Type B pancreatic cell (in vitro differentiated cells): Measurements from ENCODE around the gene FCN2. TPM values are rescaled to one million over a fixed set of nuclear protein-coding genes. Genes with fewer than 3 reads are reported as not detected.
A peak's percentile ranks its signal among the peaks of the same experiment; 100 is the strongest.

Experiments
- DNase-seq: peaks from one replicate; pipeline ENCODE4 v3.0.0; 2021; ENCODE audit warnings: mixed read lengths; ENCODE audit not compliant: unreplicated experiment; ENCODE audit errors: extremely low spot score
- H3K27ac Mint-ChIP-seq: 2 replicates; pipeline ENCODE4 v1.8.0; 2021; ENCODE audit warnings: mild to moderate bottlenecking, mixed read lengths
- H3K27me3 Mint-ChIP-seq: 2 replicates; pipeline ENCODE4 v1.8.0; 2021; ENCODE audit warnings: mixed read lengths
- H3K36me3 Mint-ChIP-seq: 2 replicates; pipeline ENCODE4 v1.8.0; 2021; ENCODE audit warnings: mixed read lengths
- H3K4me1 Mint-ChIP-seq: one replicate; pipeline ENCODE4 v1.8.0; 2021; ENCODE audit warnings: mixed read lengths; ENCODE audit not compliant: unreplicated experiment
- H3K4me3 Mint-ChIP-seq: 2 replicates; pipeline ENCODE4 v1.8.0; 2021; ENCODE audit warnings: mild to moderate bottlenecking, mixed read lengths
- H3K9me3 Mint-ChIP-seq: 2 replicates; pipeline ENCODE4 v1.8.0; 2021; ENCODE audit warnings: mixed read lengths
- total RNA-seq: library from RNA; stranded (reverse); gene quantifications from 2 replicates; pipeline ENCODE4 v1.2.1, GENCODE V29; 2021; ENCODE audit warnings: low replicate concordance
- TF ChIP-seq, protein P1 (sequence below): fragments of 200-600 bp; sonication (generic); conservative IDR thresholded peaks from 2 replicates; pipeline ENCODE4 v1.5.0; 2021; ENCODE audit warnings: antibody characterized with exemption, mild to moderate bottlenecking

FCN2 gene
- total RNA-seq, 1 donor from 2014 or later: not detected

DNA sequence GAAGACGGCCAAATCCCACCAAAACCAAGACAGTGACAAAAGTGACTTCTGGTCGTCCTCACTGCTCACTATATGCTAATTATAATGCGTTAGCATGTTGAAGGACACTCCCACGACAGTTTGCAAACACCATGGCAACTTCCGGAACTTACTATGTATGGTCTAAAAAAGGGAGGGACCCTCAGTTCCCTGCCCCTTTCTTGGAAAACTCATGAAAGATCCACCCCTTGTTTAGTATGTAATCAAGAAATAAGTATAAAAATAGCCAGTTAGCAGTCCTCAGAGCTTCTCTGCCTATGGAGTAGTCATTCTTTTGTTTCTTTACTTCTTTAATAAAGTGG, 9.5 kb downstream of the FCN2 start:
- H3K9me3 Mint-ChIP-seq: no peaks in the 10 kb centered on the region
- H3K4me1 Mint-ChIP-seq: peaks cover 6% of the 10 kb centered on the region
- H3K27me3 Mint-ChIP-seq: peaks cover 8% of the 10 kb centered on the region
- TF ChIP-seq, protein P1, sequence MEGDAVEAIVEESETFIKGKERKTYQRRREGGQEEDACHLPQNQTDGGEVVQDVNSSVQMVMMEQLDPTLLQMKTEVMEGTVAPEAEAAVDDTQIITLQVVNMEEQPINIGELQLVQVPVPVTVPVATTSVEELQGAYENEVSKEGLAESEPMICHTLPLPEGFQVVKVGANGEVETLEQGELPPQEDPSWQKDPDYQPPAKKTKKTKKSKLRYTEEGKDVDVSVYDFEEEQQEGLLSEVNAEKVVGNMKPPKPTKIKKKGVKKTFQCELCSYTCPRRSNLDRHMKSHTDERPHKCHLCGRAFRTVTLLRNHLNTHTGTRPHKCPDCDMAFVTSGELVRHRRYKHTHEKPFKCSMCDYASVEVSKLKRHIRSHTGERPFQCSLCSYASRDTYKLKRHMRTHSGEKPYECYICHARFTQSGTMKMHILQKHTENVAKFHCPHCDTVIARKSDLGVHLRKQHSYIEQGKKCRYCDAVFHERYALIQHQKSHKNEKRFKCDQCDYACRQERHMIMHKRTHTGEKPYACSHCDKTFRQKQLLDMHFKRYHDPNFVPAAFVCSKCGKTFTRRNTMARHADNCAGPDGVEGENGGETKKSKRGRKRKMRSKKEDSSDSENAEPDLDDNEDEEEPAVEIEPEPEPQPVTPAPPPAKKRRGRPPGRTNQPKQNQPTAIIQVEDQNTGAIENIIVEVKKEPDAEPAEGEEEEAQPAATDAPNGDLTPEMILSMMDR: no peak
- H3K36me3 Mint-ChIP-seq: no peaks in the 10 kb centered on the region
- DNase-seq: no peak
- no peak overlapping the region for H3K27ac Mint-ChIP-seq
- no peak overlapping the region for H3K4me3 Mint-ChIP-seq

DNA sequence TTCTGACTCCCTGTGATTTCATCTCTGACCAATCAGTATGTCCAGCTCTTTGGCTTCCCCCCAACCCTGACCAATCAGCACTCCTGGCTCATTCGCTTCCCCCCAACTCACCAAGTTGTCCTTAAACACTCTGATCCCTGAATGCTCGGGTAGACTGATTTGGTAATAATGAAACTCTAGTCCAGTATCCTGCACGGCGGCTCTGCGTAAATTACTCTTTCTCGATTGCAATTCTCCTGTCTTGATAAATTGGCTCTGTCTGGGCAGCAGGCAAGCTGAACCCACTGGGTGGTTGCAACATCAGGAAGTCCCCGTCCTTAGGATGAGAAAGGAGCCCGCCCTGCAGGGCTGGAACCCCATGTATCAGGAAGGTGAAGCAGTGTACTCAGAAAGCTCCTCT, 10.4 kb downstream of the FCN2 start:
- no peaks in the 10 kb centered on the region for H3K36me3 Mint-ChIP-seq
- no peaks in the 10 kb centered on the region for H3K9me3 Mint-ChIP-seq
- no peak overlapping the region for H3K27ac Mint-ChIP-seq
- no peak overlapping the region for H3K4me3 Mint-ChIP-seq
- peaks cover 6% of the 10 kb centered on the region for H3K4me1 Mint-ChIP-seq
- TF ChIP-seq, protein P1: no peak
- peak; percentile 57 for DNase-seq
- H3K27me3 Mint-ChIP-seq: peaks cover 8% of the 10 kb centered on the region

DNA sequence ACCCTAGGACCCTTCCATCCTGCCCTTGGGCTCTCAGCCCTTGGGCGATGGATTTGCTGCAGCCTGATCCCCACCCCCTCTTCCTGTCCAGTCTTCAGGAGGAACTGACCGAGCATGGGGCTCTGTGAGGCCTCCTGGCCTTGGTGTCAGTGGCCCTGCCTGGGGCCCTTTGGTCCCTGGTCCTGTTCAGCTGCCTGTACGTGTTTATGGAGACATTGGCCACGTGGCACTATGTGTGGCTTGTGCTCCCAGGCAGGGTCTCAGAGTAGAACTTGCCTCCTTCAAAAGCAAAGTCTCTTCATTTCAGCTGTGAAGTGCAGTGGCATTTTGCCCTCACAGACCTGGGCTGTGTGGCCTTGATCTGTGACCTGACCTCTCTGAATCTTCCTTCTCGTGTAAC, 11.1 kb downstream of the FCN2 start:
- TF ChIP-seq, protein P1: no peak
- H3K4me3 Mint-ChIP-seq: no peak overlapping the region

DNA sequence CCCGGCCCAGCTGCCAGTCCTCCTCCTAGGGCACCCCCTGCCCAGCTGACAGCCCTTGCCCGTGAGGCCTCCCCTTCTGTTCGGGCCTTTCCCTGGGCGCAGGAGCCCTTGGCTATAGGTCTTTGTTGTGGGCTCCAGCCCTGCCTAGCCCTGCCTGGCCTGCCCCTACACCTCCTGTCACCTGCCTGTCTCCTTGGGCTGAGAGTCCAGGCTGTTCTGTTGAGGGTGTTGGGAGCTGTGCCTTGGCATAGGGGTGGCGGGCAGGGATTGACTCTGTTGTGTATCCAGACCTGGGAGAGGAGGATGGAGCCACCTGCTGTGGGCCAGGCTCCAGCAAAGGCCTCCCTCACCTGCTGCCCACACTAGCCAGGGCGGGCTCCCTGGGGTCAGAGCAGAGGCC, 11.6 kb downstream of the FCN2 start:
- DNase-seq: peak; percentile 62
- H3K4me3 Mint-ChIP-seq: no peak overlapping the region
- no peaks in the 10 kb centered on the region for H3K9me3 Mint-ChIP-seq
- H3K27ac Mint-ChIP-seq: no peak overlapping the region
- TF ChIP-seq, protein P1: no peak
- H3K36me3 Mint-ChIP-seq: no peaks in the 10 kb centered on the region
- H3K4me1 Mint-ChIP-seq: peaks cover 6% of the 10 kb centered on the region
- H3K27me3 Mint-ChIP-seq: peaks cover 7% of the 10 kb centered on the region

More for the DNA sequence above, 11.1 kb downstream of the FCN2 start:
- Mint-ChIP-seq H3K36me3 (no peaks in the 10 kb centered on the region), H3K9me3 (no peaks in the 10 kb centered on the region), H3K27me3 (peaks cover 5% of the 10 kb centered on the region), H3K27ac (no peak overlapping the region), H3K4me1 (peaks cover 6% of the 10 kb centered on the region)
- DNase-seq: peak; percentile 58

- TF ChIP-seq, protein P1: no peak
- Mint-ChIP-seq H3K4me1 (peaks cover 6% of the 10 kb centered on the region), H3K9me3 (no peaks in the 10 kb centered on the region), H3K27me3 (peaks cover 9% of the 10 kb centered on the region), H3K4me3 (no peak overlapping the region), H3K36me3 (no peaks in the 10 kb centered on the region), H3K27ac (no peak overlapping the region)
- peak; percentile 42 for DNase-seq
Observed at GRCh38 chr9:134892820-134893420, 12.3 kb downstream of the FCN2 start.
